HG03135 (cell line): ENCODE measurements around the gene DEFB116.
"Not testable (repeated sequence)": the region's sequence is repeated elsewhere in the genome, so short reads cannot be mapped to it uniquely, and the experiment has no call there.

Experiments
- ATAC-seq: cut with Tn5 transposase; IDR thresholded peaks from one replicate; pipeline ENCODE4 v1.9.1; 2021; ENCODE audit warnings: mild to moderate bottlenecking, moderate library complexity; ENCODE audit not compliant: unreplicated experiment

Gene DEFB116, protein sequence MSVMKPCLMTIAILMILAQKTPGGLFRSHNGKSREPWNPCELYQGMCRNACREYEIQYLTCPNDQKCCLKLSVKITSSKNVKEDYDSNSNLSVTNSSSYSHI

GRCh38 chr20:31308535-31309162 lies at the start of gene DEFB116:
Gene DEFB116, minus strand, starts transcription at chr20:31308585. Its CDS starts 0 bp downstream, at chr20:31308585.
- ATAC-seq: no peak

- ATAC-seq: no peak
Observed at GRCh38 chr20:31355981-31356380, 47.6 kb upstream of the DEFB116 start.

DNA sequence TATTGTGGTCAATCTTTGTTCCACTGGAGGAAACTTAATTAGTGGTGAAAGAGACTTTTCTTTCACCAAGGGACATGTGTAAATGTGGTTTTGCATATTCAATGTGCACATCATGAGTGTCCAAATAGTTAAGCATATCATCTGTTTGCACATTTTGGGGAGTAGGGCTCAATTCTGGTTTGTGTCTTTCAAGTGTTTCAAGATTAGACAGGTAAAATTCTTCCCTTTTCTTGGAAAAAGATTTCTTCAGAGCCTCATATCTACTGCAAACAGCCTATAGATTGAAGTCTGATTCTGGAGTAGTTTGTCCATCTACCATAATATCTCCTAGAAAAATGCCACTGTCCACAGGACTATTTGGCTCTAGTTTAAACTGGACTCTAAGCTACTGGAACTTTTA lies 33.1 kb upstream of the DEFB116 start:
- ATAC-seq: no peak

GRCh38 chr20:31330893-31331292 lies 22.5 kb upstream of the DEFB116 start:
- no peak for ATAC-seq

DNA sequence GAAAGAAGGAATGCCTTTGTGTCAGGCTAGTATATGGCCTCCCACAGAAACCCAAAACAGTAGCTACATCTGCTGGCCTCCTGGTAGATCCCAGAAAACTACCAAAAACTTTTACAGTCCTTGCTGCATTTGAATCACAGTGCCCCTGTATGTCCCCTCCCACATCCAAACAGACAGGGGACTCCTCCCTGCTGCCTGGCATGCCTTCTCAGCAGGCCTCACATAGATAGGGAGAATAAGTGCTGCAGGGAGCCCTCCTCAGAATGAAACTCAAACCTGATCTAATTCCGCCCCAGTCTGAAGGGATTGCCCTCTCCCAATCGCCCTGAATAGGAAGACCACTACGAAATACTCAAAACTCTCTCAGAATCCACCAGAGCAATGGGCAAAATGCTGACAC lies 14.1 kb upstream of the DEFB116 start:
- ATAC-seq: no peak

GRCh38 chr20:31284964-31285363 lies 23.4 kb downstream of the DEFB116 start:
- not testable (repeated sequence) for ATAC-seq

- no peak for ATAC-seq
Observed at GRCh38 chr20:31278178-31278577, 30.2 kb downstream of the DEFB116 start.

- no peak for ATAC-seq
Observed at GRCh38 chr20:31274441-31274840, 33.9 kb downstream of the DEFB116 start.

- no peak for ATAC-seq
Observed at GRCh38 chr20:31260326-31260932, 48.0 kb downstream of the DEFB116 start.

GRCh38 chr20:31257364-31257763 lies 51.0 kb downstream of the DEFB116 start, which contains the start of gene DEFB115:
Gene DEFB115, plus strand, starts transcription at chr20:31257664. Its CDS starts 0 bp downstream, at chr20:31257664.
- no peak for ATAC-seq

GRCh38 chr20:31256959-31257358 lies 51.4 kb downstream of the DEFB116 start:
- no peak for ATAC-seq
